GM23248 (cell line): ENCODE measurements around the gene TAS2R40. TPM values are rescaled to one million over a fixed set of nuclear protein-coding genes. Genes with fewer than 3 reads are reported as not detected.

Source experiments
- DNase-seq: peaks from one replicate; pipeline ENCODE4 v3.0.0-alpha.2; 2015
- H2AFZ ChIP-seq: fragments of 200-600 bp; sonication (generic); 2 replicates; pipeline ENCODE4 v1.6.1; 2016; ENCODE audit warnings: antibody characterized with exemption
- H3F3A ChIP-seq: fragments of 200-600 bp; sonication (generic); 2 replicates; pipeline ENCODE4 v1.6.1; 2016; ENCODE audit warnings: mild to moderate bottlenecking, antibody characterized with exemption, mixed run types; ENCODE audit not compliant: insufficient read depth
- H3K27ac ChIP-seq: fragments of 200-600 bp; sonication (generic); 2 replicates; pipeline ENCODE4 v1.5.1; 2016; ENCODE audit warnings: mild to moderate bottlenecking
- H3K27me3 ChIP-seq: fragments of 200-600 bp; sonication (generic); replicated peaks from 2 replicates; pipeline ENCODE4 v1.6.1; 2016; ENCODE audit warnings: mild to moderate bottlenecking; ENCODE audit not compliant: insufficient read depth
- H3K36me3 ChIP-seq: fragments of 200-600 bp; sonication (generic); 2 replicates; pipeline ENCODE4 v1.6.1; 2016; ENCODE audit warnings: low read depth, mild to moderate bottlenecking
- H3K4me1 ChIP-seq: fragments of 200-600 bp; sonication (generic); 2 replicates; pipeline ENCODE4 v1.6.1; 2016; ENCODE audit warnings: mild to moderate bottlenecking; ENCODE audit not compliant: insufficient read depth
- H3K4me2 ChIP-seq: fragments of 200-600 bp; sonication (generic); one replicate; pipeline ENCODE4 v1.6.1; 2016; ENCODE audit warnings: mild to moderate bottlenecking; ENCODE audit not compliant: unreplicated experiment
- H3K4me3 ChIP-seq: fragments of 200-600 bp; sonication (generic); 2 replicates; pipeline ENCODE4 v1.5.1; 2016; ENCODE audit warnings: mild to moderate bottlenecking
- H3K79me2 ChIP-seq: fragments of 200-600 bp; sonication (generic); 2 replicates; pipeline ENCODE4 v1.6.1; 2016; ENCODE audit warnings: mild to moderate bottlenecking; ENCODE audit not compliant: insufficient read depth
- H3K9ac ChIP-seq: fragments of 200-600 bp; sonication (generic); 2 replicates; pipeline ENCODE4 v1.6.1; 2016; ENCODE audit warnings: mild to moderate bottlenecking
- H3K9me2 ChIP-seq: fragments of 200-600 bp; sonication (generic); 2 replicates; pipeline ENCODE4 v1.6.1; 2016; ENCODE audit warnings: mixed run types, mild to moderate bottlenecking, moderate library complexity; ENCODE audit not compliant: insufficient read depth
- H3K9me3 ChIP-seq: fragments of 200-600 bp; sonication (generic); one replicate; pipeline ENCODE4 v1.6.1; 2017; ENCODE audit warnings: low read depth
- H4K20me1 ChIP-seq: fragments of 200-600 bp; sonication (generic); 2 replicates; pipeline ENCODE4 v1.6.0; 2016; ENCODE audit not compliant: insufficient read depth
- EZH2 ChIP-seq: fragments of 200-600 bp; sonication (generic); IDR thresholded peaks from 2 replicates; pipeline ENCODE4 v1.6.1; 2018; ENCODE audit warnings: antibody characterized with exemption, mild to moderate bottlenecking; ENCODE audit not compliant: insufficient read depth, poor library complexity, severe bottlenecking
- EZH2phosphoT487 ChIP-seq: fragments of 200-600 bp; sonication (generic); IDR thresholded peaks from 2 replicates; pipeline ENCODE4 v1.6.1; 2018; ENCODE audit warnings: antibody characterized with exemption, moderate library complexity, mild to moderate bottlenecking, low read depth; ENCODE audit not compliant: insufficient read depth
- WGBS, 2 experiments: methylation state at CpG; one replicate each; pipeline ENCODE4 v1.1.6; 2015 to 2017; ENCODE audit warnings: low lambda C conversion rate in 2 of 2, low coverage in 1 of 2; ENCODE audit errors: missing lambda C conversion rate in 2 of 2; 5-methylcytosine and 5-hydroxymethylcytosine counted together
- in situ Hi-C: fragments of 300-500 bp; cut with MboI; formaldehyde crosslinking; loops from 2 replicates; pipeline ENCODE4 v1.15.0; 2020
- polyA plus RNA-seq: library from polyadenylated mRNA; unstranded; fragments of >200 nt; fragmentation: Nextera tagmentation; extraction: Ambion mirVana; gene quantifications from 2 replicates; pipeline ENCODE4 v1.2.1, GENCODE V29; 2016
- total RNA-seq: library from RNA; depleted of rRNA; stranded (reverse); fragments of >200 nt; shearing (Covaris generic); gene quantifications from 2 replicates; pipeline ENCODE4 v1.2.3, GENCODE V29; 2014

Gene TAS2R40
- total and polyA plus RNA-seq, 2 experiments from 2014 or later, result not detected

GRCh38 chr7:143225047-143225446 lies 3.2 kb downstream of the TAS2R40 start:
- 38 to 47% methylated on average over 5 of the region's 5 CpGs for WGBS, 2 experiments

GRCh38 chr7:143227806-143228205 lies 6.0 kb downstream of the TAS2R40 start:
- H3K9me2 ChIP-seq, result no peaks in the 10 kb centered on the region
- H3K27me3 ChIP-seq, result peaks cover 8% of the 10 kb centered on the region
- H3K9ac ChIP-seq, result no peak overlapping the region
- no peaks in the 10 kb centered on the region for H3F3A ChIP-seq
- no peak overlapping the region for H2AFZ ChIP-seq
- TF ChIP-seq EZH2 (no peak), EZH2phosphoT487 (no peak)
- H3K79me2 ChIP-seq, result no peaks in the 10 kb centered on the region
- H3K4me2 ChIP-seq, result no peak overlapping the region
- H3K4me3 ChIP-seq, result no peak overlapping the region
- 5 to 6% methylated on average over 1 of the region's 1 CpG for WGBS, 2 experiments
- no peaks in the 10 kb centered on the region for H3K36me3 ChIP-seq
- in situ Hi-C loops, result no loop called here
- H4K20me1 ChIP-seq, result no peaks in the 10 kb centered on the region
- H3K27ac ChIP-seq, result no peak overlapping the region
- DNase-seq, result peak; percentile 53
- peaks cover 16% of the 10 kb centered on the region for H3K4me1 ChIP-seq
- no peaks in the 10 kb centered on the region for H3K9me3 ChIP-seq

More at GRCh38 chr7:143225047-143225446, 3.2 kb downstream of the TAS2R40 start:
- Histone ChIP-seq H3K27ac (no peak overlapping the region), H3K4me3 (no peak overlapping the region), H3F3A (no peaks in the 10 kb centered on the region), H3K79me2 (no peaks in the 10 kb centered on the region), H4K20me1 (no peaks in the 10 kb centered on the region), H3K4me2 (no peak overlapping the region), H2AFZ (no peak overlapping the region), H3K9ac (no peak overlapping the region), H3K27me3 (peaks cover 27% of the 10 kb centered on the region), H3K9me3 (no peaks in the 10 kb centered on the region), H3K9me2 (no peaks in the 10 kb centered on the region), H3K36me3 (no peaks in the 10 kb centered on the region), H3K4me1 (peaks cover 16% of the 10 kb centered on the region)
- no peak for TF ChIP-seq EZH2
- TF ChIP-seq EZH2phosphoT487, result no peak
- no peak for DNase-seq
- in situ Hi-C loops, result no loop called here

GRCh38 chr7:143229054-143229790 lies 7.4 kb downstream of the TAS2R40 start:
- Histone ChIP-seq H3K4me2 (no peak overlapping the region), H3K9ac (no peak overlapping the region), H3K4me3 (no peak overlapping the region), H3F3A (no peaks in the 10 kb centered on the region), H3K36me3 (no peaks in the 10 kb centered on the region), H3K27ac (no peak overlapping the region), H3K9me3 (no peaks in the 10 kb centered on the region), H3K79me2 (no peaks in the 10 kb centered on the region), H4K20me1 (no peaks in the 10 kb centered on the region), H3K4me1 (peaks cover 16% of the 10 kb centered on the region), H3K9me2 (no peaks in the 10 kb centered on the region), H3K27me3 (peaks cover under 1% of the 10 kb centered on the region; the same call in 1 of the 2 replicates), H2AFZ (0 out of 2 replicates have a peak overlapping the region, but pooled peaks have one; percentile 26)
- 11 to 18% methylated on average over 9 of the region's 9 CpGs for WGBS, 2 experiments
- in situ Hi-C loops, result no loop called here
- peak; percentile 23 for DNase-seq
- TF ChIP-seq EZH2, result no peak
- no peak for TF ChIP-seq EZH2phosphoT487

DNA sequence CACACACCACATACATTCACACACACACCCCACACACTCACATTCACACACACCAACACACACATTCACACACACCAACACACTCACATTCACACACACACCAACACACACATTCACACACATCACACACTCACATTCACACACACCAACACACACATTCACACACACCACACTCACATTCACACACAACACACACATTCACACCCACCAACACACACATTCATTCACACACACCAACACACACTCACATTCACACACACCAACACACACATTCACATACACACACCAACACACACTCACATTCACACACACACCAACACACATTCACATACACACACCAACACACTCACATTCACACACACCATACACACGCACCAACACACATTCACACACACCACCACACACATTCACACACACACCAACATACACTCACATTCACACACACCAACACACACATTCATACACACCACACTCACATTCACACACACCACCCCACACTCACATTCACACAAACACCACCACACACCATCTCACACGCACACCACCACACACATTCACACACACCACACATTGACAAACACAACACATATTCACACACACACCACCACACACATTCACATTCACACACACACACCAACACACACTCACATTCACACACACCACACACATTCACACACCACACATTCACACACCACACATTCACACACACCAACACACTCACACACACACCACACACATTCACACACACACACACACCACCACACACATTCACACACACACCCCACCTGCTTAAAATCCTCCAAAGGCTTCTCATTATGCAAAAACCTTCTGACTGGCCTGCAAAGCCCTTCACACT lies 9.0 kb downstream of the TAS2R40 start:
- DNase-seq, result no peak
- Histone ChIP-seq H3K4me3 (no peak overlapping the region), H3K27me3 (0 out of 2 replicates have a peak, but pooled peaks cover 6% of the 10 kb centered on the region), H3F3A (no peaks in the 10 kb centered on the region), H3K27ac (no peak overlapping the region), H3K9me2 (no peaks in the 10 kb centered on the region), H2AFZ (no peak overlapping the region), H3K36me3 (no peaks in the 10 kb centered on the region), H3K9me3 (no peaks in the 10 kb centered on the region), H3K4me1 (peaks cover 16% of the 10 kb centered on the region), H4K20me1 (no peaks in the 10 kb centered on the region), H3K79me2 (no peaks in the 10 kb centered on the region), H3K9ac (no peak overlapping the region), H3K4me2 (no peak overlapping the region)
- TF ChIP-seq EZH2 (no peak), EZH2phosphoT487 (no peak)
- WGBS, 2 experiments, result 77 to 81% methylated on average over 2 of the region's 2 CpGs
- in situ Hi-C loops, result no loop called here
